Epithelial cell of prostate (primary cell): ENCODE measurements around the gene KIR3DL1.

Source experiments
- DNase-seq: peaks from one replicate; pipeline ENCODE4 v3.0.0-alpha.2; 2011; ENCODE audit warnings: low read depth, low spot score
- H3K27ac ChIP-seq: fragments of 450-650 bp; 2 replicates; pipeline ENCODE4 v1.5.1; 2017; ENCODE audit warnings: mild to moderate bottlenecking

Gene KIR3DL1

DNA sequence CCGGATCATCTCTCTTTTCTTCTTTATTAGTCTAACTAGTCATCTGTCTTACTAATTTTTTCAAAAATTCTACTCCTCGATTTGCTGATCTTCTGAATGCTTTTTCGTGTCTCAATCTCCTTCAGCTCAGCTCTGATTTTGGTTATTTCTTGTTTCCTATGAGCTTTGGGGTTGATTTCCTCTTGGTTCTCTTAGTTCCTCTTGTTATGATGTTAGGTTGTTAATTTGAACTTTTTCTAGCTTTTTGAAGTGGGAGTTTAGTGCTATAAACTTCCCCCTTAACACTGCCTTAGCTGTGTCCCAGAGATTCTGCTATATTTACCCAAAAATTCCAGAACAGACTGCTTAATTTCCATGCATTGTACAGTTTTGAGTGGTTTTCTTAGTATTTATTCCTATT, 61.2 kb downstream of the KIR3DL1 start:
- H3K27ac ChIP-seq, result no peak overlapping the region
- no peak for DNase-seq
